ENCODE data around the gene IL19.

DNA sequence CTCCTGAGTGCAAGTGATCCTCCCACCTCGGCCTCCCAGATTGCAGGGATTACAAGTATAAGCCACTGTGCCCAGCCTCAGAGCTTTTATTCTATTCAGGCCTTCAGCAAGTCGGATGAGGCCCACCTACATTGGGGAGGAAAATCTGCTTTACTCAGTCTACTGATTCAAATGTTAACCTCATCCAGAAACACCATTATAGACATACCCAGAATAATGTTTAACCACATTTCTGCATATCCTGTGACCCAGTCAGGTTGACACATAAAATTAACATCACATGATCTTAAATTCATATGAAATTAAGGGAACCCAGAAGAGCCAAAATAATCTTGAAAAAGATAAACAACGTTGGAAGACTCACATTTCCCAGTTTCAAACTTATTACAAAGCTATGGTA is 109.7 kb downstream of the IL19 start:
- TF ChIP-seq, protein P1, sequence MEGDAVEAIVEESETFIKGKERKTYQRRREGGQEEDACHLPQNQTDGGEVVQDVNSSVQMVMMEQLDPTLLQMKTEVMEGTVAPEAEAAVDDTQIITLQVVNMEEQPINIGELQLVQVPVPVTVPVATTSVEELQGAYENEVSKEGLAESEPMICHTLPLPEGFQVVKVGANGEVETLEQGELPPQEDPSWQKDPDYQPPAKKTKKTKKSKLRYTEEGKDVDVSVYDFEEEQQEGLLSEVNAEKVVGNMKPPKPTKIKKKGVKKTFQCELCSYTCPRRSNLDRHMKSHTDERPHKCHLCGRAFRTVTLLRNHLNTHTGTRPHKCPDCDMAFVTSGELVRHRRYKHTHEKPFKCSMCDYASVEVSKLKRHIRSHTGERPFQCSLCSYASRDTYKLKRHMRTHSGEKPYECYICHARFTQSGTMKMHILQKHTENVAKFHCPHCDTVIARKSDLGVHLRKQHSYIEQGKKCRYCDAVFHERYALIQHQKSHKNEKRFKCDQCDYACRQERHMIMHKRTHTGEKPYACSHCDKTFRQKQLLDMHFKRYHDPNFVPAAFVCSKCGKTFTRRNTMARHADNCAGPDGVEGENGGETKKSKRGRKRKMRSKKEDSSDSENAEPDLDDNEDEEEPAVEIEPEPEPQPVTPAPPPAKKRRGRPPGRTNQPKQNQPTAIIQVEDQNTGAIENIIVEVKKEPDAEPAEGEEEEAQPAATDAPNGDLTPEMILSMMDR (IDR thresholded peaks at IDR 0.05): no peak
- no peak for TF ChIP-seq POLR2A (IDR thresholded peaks at IDR 0.05)

All from lower leg skin (tissue), 3 donors.